Activated CD4-positive, alpha-beta memory T cell treated with anti-CD3 and anti-CD28 coated beads, Interleukin-2, amount 10 ng/mL, durations not matched to agents 7 days and 5 days (primary cell): ENCODE data around the gene PPP1R1A. TPM values are rescaled to one million over a fixed set of nuclear protein-coding genes. Genes with fewer than 3 reads are reported as not detected.

ENCODE experiments used
- CTCF ChIA-PET: fragments of 350-600 bp; sonication (Branson Sonifier 250); formaldehyde crosslinking; loops from one replicate; lab custom pipeline; 2021; ENCODE audit warnings: antibody characterized with exemption, inconsistent platforms; lab: Charles Lee
- POLR2A ChIA-PET: fragments of 350-600 bp; sonication (Branson Sonifier 250); formaldehyde crosslinking; loops from one replicate; lab custom pipeline; 2021; ENCODE audit warnings: antibody characterized with exemption; lab: Charles Lee
- DNase-seq: peaks from one replicate; pipeline ENCODE4 v3.0.0-alpha.2; 2020
- H3K27ac Mint-ChIP-seq: one replicate; pipeline ENCODE4 v1.8.0; 2021; ENCODE audit warnings: mild to moderate bottlenecking, mixed read lengths
- H3K27me3 Mint-ChIP-seq: one replicate; pipeline ENCODE4 v1.8.0; 2021; ENCODE audit warnings: mixed read lengths
- H3K36me3 Mint-ChIP-seq: one replicate; pipeline ENCODE4 v1.8.0; 2021; ENCODE audit warnings: low read depth, mixed read lengths
- H3K4me1 Mint-ChIP-seq: one replicate; pipeline ENCODE4 v1.8.0; 2021; ENCODE audit warnings: mixed read lengths
- H3K4me3 Mint-ChIP-seq: one replicate; pipeline ENCODE4 v1.8.0; 2021; ENCODE audit warnings: mild to moderate bottlenecking, mixed read lengths
- H3K9me3 Mint-ChIP-seq: one replicate; pipeline ENCODE4 v1.8.0; 2021; ENCODE audit warnings: mixed read lengths
- total RNA-seq, 2 experiments: library from RNA; stranded (reverse); gene quantifications; one replicate each; pipeline ENCODE4 v1.2.3, GENCODE V29; 2021

The PPP1R1A gene, protein sequence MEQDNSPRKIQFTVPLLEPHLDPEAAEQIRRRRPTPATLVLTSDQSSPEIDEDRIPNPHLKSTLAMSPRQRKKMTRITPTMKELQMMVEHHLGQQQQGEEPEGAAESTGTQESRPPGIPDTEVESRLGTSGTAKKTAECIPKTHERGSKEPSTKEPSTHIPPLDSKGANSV
- not detected for total RNA-seq

DNA sequence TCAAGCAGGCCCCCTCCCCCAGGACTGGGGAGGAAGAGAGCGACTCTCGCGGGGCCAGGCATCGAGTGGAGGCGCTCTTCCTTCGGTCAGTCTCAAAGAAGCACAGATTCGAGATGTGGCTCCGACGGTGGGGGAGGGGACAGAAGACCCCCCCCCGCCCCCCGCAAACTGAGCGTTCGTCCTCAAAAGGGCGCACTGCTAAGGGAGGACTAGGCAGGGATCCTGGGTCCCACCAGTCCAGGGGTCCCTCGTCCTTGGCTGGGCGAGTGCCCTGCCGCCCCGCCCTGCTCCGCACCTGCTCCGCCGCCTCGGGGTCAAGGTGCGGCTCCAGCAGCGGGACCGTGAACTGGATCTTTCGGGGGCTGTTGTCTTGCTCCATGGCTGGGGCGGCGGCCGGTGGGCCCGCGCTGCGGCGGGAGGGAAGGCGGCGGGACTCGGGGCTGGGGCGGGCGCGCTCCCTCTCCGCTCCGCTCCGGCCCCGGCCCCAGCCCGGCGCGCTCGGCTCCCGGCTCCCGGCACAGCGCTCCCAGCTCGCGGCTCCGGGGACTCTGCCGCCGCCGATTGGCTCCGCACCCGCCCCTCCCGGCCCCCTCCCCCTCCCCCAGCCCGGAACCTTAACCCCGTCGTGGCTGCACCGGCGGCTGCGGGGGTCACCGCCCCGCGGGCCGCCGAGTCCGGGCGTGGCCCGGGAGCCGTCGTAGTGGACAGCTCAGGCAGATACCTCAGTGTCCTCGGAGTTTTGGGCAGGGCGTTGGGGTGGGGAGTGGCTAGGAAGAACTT is at the start of gene PPP1R1A:
TSS of gene PPP1R1A (minus strand) at position 550 of the 780 bp plus-strand sequence. CDS start at position 379, 171 bp downstream.
- DNase-seq: no peak
- peaks cover 75% of the 10 kb centered on the region for H3K27me3 Mint-ChIP-seq
- ChIA-PET CTCF (interaction anchor here (1.0 kb wide), 2 partner anchors 8 kb away, joined by 4 to 6 read pairs; no protein-coding TSS in a partner anchor), POLR2A (no interaction called here)
- no peak within 1 kb of the TSS for H3K27ac Mint-ChIP-seq
- H3K4me1 Mint-ChIP-seq: peaks cover 4% of the 10 kb centered on the region
- H3K4me3 Mint-ChIP-seq: peak within 1 kb of the TSS; percentile 10
- no peaks in the 10 kb centered on the region for H3K36me3 Mint-ChIP-seq
- no peaks in the 10 kb centered on the region for H3K9me3 Mint-ChIP-seq

DNA sequence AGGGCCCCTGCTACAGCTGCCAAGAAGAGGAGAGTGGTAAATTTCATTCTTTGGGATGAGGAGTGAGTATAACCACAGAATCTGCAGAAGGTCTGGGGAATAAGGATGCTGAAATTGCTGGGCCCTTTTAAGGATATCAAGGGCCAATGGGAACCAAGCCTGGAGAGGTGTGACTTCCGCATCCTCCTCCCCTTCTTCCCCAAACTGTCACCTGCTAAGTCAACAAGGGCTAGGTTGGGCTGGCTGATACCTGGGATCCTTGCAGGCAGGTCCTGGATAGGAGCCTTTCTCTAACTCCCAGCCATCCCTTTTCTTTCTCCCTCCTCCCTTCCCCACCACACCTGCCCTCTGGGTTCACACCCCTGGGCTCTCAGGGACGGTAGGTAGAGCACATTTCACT is 46.3 kb upstream of the PPP1R1A start, which contains the start of gene LACRT:
TSS of gene LACRT (minus strand) at position 101 of the 400 bp plus-strand sequence. CDS start at position 47, 54 bp downstream.
- ChIA-PET POLR2A (no interaction called here), CTCF (interaction anchor here (1.0 kb wide), 1 partner anchor 24 kb away, joined by 3 read pairs; no protein-coding TSS in a partner anchor)
- Mint-ChIP-seq H3K27ac (no peak within 1 kb of the TSS), H3K4me3 (no peak within 1 kb of the TSS), H3K9me3 (no peaks in the 10 kb centered on the region), H3K36me3 (no peaks in the 10 kb centered on the region), H3K4me1 (no peaks in the 10 kb centered on the region), H3K27me3 (peaks cover 11% of the 10 kb centered on the region)
- no peak for DNase-seq

GRCh38 chr12:54631988-54632728 is 43.7 kb upstream of the PPP1R1A start:
- ChIA-PET CTCF (no interaction called here), POLR2A (no interaction called here)
- Mint-ChIP-seq H3K27me3 (peaks cover 11% of the 10 kb centered on the region), H3K36me3 (no peaks in the 10 kb centered on the region), H3K9me3 (peaks cover 7% of the 10 kb centered on the region), H3K27ac (no peak overlapping the region), H3K4me1 (no peaks in the 10 kb centered on the region), H3K4me3 (no peak overlapping the region)
- no peak for DNase-seq

- H3K4me1 Mint-ChIP-seq: no peaks in the 10 kb centered on the region
- ChIA-PET CTCF (no interaction called here), POLR2A (no interaction called here)
- peaks cover 3% of the 10 kb centered on the region for H3K36me3 Mint-ChIP-seq
- peaks cover 13% of the 10 kb centered on the region for H3K27me3 Mint-ChIP-seq
- H3K9me3 Mint-ChIP-seq: peaks cover 13% of the 10 kb centered on the region
- no peak for DNase-seq
- H3K4me3 Mint-ChIP-seq: no peak overlapping the region
- H3K27ac Mint-ChIP-seq: no peak overlapping the region
Measured at GRCh38 chr12:54631551-54631950, 43.1 kb upstream of the PPP1R1A start.

GRCh38 chr12:54629925-54630324 is 41.5 kb upstream of the PPP1R1A start:
- POLR2A ChIA-PET: no interaction called here
- Mint-ChIP-seq H3K9me3 (peaks cover 14% of the 10 kb centered on the region), H3K27ac (no peak overlapping the region), H3K4me3 (no peak overlapping the region), H3K36me3 (peaks cover 3% of the 10 kb centered on the region), H3K27me3 (peaks cover 24% of the 10 kb centered on the region), H3K4me1 (no peaks in the 10 kb centered on the region)
- no peak for DNase-seq
- CTCF ChIA-PET: interaction anchor here (0.6 kb wide), 1 partner anchor 10 kb away, joined by 3 read pairs; no protein-coding TSS in a partner anchor

DNA sequence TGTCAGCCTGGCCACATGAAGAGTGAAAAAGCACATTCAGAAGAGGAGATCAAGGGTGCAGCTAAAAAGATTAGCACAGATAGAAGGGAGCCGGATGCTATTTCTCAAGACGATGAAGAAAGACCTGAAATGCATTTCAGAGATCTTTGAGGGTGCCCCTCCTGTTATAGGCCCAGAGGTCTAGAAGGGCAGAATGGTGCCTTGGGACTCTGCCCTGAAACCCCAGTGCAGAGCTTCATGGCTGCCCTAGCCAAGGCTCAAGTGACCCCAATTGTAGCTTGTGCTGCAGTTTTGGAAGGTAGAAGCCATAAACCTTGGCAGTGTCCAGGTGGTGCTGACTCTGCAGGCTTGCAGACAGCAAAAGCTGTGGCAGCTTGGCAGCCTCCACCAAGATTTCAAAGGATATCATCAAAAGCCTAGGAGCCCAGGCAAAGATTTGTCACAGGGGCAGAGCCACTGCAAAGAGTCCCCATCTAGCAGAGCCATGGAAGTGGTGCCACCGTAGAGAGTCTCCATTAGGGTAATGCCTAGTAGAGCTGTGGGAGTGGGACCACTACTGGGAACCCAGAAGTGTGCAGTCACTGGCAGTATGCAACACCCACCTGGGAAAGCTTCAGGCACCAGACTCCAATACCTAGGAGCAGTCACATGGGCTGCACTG is 39.9 kb upstream of the PPP1R1A start:
- H3K27me3 Mint-ChIP-seq: peaks cover 33% of the 10 kb centered on the region

GRCh38 chr12:54627304-54627703 is 38.8 kb upstream of the PPP1R1A start:
- no peak overlapping the region for H3K27ac Mint-ChIP-seq
- no peak for DNase-seq

More for the DNA sequence above, 39.9 kb upstream of the PPP1R1A start:
- no peak overlapping the region for H3K27ac Mint-ChIP-seq
- H3K9me3 Mint-ChIP-seq: peaks cover 14% of the 10 kb centered on the region
- no peak overlapping the region for H3K4me3 Mint-ChIP-seq
- peaks cover 3% of the 10 kb centered on the region for H3K36me3 Mint-ChIP-seq
- POLR2A ChIA-PET: no interaction called here
- DNase-seq: no peak
- H3K4me1 Mint-ChIP-seq: no peaks in the 10 kb centered on the region
- CTCF ChIA-PET: no interaction called here

GRCh38 chr12:54625598-54625997 is 37.1 kb upstream of the PPP1R1A start:
- no peak for DNase-seq
- H3K36me3 Mint-ChIP-seq: peaks cover 3% of the 10 kb centered on the region
- CTCF ChIA-PET: no interaction called here
- peaks cover 46% of the 10 kb centered on the region for H3K27me3 Mint-ChIP-seq
- no peaks in the 10 kb centered on the region for H3K4me1 Mint-ChIP-seq
- no peak overlapping the region for H3K4me3 Mint-ChIP-seq
- POLR2A ChIA-PET: no interaction called here
- peaks cover 14% of the 10 kb centered on the region for H3K9me3 Mint-ChIP-seq
- H3K27ac Mint-ChIP-seq: no peak overlapping the region

More at GRCh38 chr12:54627304-54627703, 38.8 kb upstream of the PPP1R1A start:
- POLR2A ChIA-PET: no interaction called here
- peaks cover 39% of the 10 kb centered on the region for H3K27me3 Mint-ChIP-seq
- peaks cover 14% of the 10 kb centered on the region for H3K9me3 Mint-ChIP-seq
- CTCF ChIA-PET: no interaction called here
- no peak overlapping the region for H3K4me3 Mint-ChIP-seq
- no peaks in the 10 kb centered on the region for H3K4me1 Mint-ChIP-seq
- H3K36me3 Mint-ChIP-seq: peaks cover 3% of the 10 kb centered on the region

- CTCF ChIA-PET: interaction anchor here (0.6 to 1.1 kb wide), 2 partner anchors 22 to 331 kb away, joined by 3 read pairs; no protein-coding TSS in a partner anchor
- Mint-ChIP-seq H3K4me3 (no peak overlapping the region), H3K9me3 (peaks cover 14% of the 10 kb centered on the region), H3K4me1 (no peaks in the 10 kb centered on the region), H3K27ac (no peak overlapping the region), H3K36me3 (peaks cover 3% of the 10 kb centered on the region), H3K27me3 (peaks cover 48% of the 10 kb centered on the region)
- POLR2A ChIA-PET: no interaction called here
- no peak for DNase-seq
Measured at GRCh38 chr12:54624315-54625279, 36.1 kb upstream of the PPP1R1A start.

DNA sequence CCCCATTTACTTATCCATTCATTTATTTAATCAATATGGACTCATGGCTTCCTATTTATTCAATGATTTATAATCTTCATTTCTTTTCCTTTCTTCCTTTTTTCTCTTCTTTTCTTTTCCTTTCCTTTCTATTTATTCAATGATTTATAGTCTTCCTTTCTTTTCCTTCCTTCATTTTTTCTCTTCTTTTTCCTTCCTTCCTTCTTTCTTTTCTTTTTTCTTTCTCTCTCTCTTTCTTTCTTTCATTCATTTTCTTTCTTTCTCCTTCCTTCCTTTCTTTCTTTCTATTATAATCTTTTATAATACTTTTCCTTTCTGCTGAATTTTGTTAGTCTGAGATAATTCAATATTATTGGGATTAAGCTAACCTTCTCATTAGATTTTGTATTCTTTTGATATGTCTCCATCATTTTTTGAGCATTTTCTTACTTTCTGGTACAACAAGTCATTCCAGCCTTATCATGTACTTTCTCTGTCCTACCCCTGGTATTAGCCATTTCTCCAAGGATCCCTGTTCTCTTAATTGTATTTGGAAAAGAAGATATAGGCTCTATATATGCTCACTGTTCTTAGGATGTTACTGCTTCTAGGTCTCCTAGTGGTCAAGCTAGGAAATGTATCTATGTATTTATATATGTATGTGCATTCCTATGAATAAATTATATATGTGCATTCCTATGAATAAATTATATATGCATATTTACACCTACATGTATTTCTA is 34.2 kb upstream of the PPP1R1A start:
- Mint-ChIP-seq H3K27me3 (peaks cover 61% of the 10 kb centered on the region), H3K9me3 (peaks cover 10% of the 10 kb centered on the region), H3K36me3 (peaks cover 3% of the 10 kb centered on the region), H3K27ac (no peak overlapping the region), H3K4me1 (no peaks in the 10 kb centered on the region), H3K4me3 (no peak overlapping the region)
- ChIA-PET CTCF (interaction anchor here (0.6 to 1.3 kb wide), 3 partner anchors 30 to 43 kb away, joined by 3 to 6 read pairs (median 5); no protein-coding TSS in a partner anchor), POLR2A (no interaction called here)
- DNase-seq: no peak

DNA sequence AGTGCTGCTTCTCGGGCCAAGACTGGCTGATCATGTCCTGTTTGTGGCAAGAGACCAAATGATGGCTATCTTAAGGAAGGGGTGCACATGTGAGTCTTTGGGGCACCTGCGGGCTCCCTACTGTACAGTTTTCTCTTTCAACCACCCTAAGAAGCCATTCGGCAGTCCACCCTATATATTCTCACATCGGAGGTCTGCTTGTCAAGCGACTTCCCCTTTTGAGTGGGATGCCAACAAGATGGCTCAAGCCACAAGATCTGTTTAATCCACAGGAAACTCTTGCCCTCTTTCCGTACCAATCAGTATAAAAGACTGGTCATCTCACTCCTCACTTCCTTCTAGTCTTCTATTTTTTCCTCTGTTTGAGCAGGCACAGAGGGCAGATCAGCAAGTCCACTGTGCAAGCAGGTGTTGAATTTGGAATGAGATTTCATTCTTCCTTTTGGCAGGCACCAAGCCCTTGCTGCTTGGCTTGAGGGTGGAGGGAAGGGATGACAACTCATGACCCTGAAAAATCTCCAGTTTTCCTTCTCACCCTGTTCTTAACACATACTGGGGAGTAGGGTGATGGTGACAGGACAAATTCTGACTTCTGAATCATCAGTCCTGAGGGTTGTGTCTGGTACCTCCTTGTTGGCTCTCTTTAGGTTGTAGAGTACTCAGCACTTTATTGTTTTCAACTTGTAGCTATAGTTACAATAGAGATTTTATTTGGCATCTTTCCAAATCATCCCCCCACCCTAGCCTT is 28.6 kb upstream of the PPP1R1A start:
- Mint-ChIP-seq H3K4me1 (peaks cover 2% of the 10 kb centered on the region), H3K9me3 (no peaks in the 10 kb centered on the region), H3K27me3 (peaks cover 51% of the 10 kb centered on the region), H3K27ac (no peak overlapping the region), H3K36me3 (no peaks in the 10 kb centered on the region), H3K4me3 (no peak overlapping the region)
- CTCF ChIA-PET: no interaction called here
- POLR2A ChIA-PET: no interaction called here
- no peak for DNase-seq
